Stomach (tissue), 4 donors: Measurements from ENCODE around the gene PTPN3.

Experiments
- POLR2A ChIP-seq, 4 donors: fragments of 450-650 bp; IDR thresholded peaks; one replicate each; pipeline ENCODE4 v1.6.1; 2016; ENCODE audit warnings: antibody characterized with exemption in 4 of 4, control low read depth in 2 of 4, mild to moderate bottlenecking in 1 of 4, moderate library complexity in 1 of 4
- TF ChIP-seq, protein P1 (sequence below), 7 experiments: fragments of 450-650 bp in 4 of 7; fragments of 200-600 bp in 3 of 7; sonication (generic) in 3 of 7; IDR thresholded peaks; one replicate each; pipeline ENCODE4 v1.5.1; 2016 to 2019; ENCODE audit warnings: antibody characterized with exemption in 7 of 7, control low read depth in 2 of 7, mild to moderate bottlenecking in 1 of 7

DNA sequence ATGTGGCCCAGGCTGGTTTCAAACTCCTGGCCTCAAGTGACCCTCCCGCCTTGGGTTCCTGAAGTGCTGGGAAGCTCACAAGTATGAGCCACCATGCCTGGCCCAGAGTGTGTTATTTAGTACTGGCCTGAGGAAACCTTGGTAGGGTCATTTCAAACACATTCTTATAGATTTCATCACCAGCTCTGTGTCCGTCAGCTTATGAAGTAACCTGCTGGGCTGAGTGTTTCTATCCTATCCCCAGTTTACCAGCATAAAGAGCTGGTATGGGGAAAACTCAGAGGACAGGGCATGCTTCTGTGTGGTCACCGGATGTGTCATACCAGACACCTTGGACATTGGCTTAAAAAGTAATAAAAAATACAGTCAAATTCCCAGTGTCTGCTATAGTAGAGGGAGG is 45.3 kb downstream of the PTPN3 start:
- TF ChIP-seq, protein P1, sequence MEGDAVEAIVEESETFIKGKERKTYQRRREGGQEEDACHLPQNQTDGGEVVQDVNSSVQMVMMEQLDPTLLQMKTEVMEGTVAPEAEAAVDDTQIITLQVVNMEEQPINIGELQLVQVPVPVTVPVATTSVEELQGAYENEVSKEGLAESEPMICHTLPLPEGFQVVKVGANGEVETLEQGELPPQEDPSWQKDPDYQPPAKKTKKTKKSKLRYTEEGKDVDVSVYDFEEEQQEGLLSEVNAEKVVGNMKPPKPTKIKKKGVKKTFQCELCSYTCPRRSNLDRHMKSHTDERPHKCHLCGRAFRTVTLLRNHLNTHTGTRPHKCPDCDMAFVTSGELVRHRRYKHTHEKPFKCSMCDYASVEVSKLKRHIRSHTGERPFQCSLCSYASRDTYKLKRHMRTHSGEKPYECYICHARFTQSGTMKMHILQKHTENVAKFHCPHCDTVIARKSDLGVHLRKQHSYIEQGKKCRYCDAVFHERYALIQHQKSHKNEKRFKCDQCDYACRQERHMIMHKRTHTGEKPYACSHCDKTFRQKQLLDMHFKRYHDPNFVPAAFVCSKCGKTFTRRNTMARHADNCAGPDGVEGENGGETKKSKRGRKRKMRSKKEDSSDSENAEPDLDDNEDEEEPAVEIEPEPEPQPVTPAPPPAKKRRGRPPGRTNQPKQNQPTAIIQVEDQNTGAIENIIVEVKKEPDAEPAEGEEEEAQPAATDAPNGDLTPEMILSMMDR (IDR thresholded peaks at IDR 0.05) = no peak
- TF ChIP-seq POLR2A (IDR thresholded peaks at IDR 0.05) = no peak
